Measurements from ENCODE around the gene CAMTA1.

DNA sequence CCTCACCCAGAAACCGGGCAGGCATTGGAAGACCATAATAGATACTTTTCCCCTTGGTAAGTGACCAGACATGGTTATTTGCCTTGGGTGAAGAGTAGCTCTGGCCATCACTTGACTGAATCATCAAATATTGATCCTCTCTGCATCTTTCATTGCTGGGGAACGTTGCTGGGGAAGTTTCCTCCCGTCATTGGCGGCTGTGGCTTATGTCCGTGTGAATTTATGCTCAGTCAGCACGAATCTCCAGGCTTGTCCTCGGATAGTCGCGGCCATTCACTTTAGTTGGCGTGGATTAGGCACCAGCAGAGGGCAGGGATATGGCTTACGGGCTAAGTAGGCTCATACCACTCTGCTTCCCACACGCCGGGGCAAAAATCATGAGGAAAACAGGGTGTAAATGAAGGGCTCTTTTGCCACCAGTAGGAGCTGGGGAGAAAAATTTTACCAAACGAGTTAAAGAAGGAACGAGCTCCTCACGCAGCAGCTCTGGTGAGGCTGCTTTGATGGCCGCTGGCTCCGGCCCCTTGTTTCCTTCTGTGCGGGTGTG is 473.4 kb downstream of the CAMTA1 start:
- TF ChIP-seq EZH2 (optimal IDR thresholded peaks at IDR 0.05; ENCODE audit: low read depth, low read length) (peak; percentile 56), EZH2phosphoT487 (IDR thresholded peaks at IDR 0.05; ENCODE audit: low read length) (no peak)
- TF ChIP-seq, protein P1, sequence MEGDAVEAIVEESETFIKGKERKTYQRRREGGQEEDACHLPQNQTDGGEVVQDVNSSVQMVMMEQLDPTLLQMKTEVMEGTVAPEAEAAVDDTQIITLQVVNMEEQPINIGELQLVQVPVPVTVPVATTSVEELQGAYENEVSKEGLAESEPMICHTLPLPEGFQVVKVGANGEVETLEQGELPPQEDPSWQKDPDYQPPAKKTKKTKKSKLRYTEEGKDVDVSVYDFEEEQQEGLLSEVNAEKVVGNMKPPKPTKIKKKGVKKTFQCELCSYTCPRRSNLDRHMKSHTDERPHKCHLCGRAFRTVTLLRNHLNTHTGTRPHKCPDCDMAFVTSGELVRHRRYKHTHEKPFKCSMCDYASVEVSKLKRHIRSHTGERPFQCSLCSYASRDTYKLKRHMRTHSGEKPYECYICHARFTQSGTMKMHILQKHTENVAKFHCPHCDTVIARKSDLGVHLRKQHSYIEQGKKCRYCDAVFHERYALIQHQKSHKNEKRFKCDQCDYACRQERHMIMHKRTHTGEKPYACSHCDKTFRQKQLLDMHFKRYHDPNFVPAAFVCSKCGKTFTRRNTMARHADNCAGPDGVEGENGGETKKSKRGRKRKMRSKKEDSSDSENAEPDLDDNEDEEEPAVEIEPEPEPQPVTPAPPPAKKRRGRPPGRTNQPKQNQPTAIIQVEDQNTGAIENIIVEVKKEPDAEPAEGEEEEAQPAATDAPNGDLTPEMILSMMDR (IDR thresholded peaks at IDR 0.05; ENCODE audit: low read length) = no peak
